ENCODE measurements around the gene TMEM223. TPM values are rescaled to one million over a fixed set of nuclear protein-coding genes. Genes with fewer than 3 reads are reported as not detected.
"Not testable (repeated sequence)": the region's sequence is repeated elsewhere in the genome, so short reads cannot be mapped to it uniquely, and the experiment has no call there.

The TMEM223 gene
- total and polyA plus RNA-seq, 8 donors: 15.7 to 26.4 (median 20.3) TPM

GRCh38 chr11:62777389-62777788 is 14.4 kb downstream of the TMEM223 start:
- intact Hi-C loops (cut with DNase I): no loop called here
- ATAC-seq (no peak), DNase-seq (no peak)
- Histone ChIP-seq H3K36me3 (peaks cover 0 to 64% of the 10 kb centered on the region in 2 donors), H3K4me3 (no peak overlapping the region), H3K27ac (no peak overlapping the region), H3K4me1 (peaks cover 0 to 21% of the 10 kb centered on the region in 2 donors), H3K27me3 (no peaks in the 10 kb centered on the region), H3K9me3 (no peaks in the 10 kb centered on the region)
- TF ChIP-seq, protein P1, sequence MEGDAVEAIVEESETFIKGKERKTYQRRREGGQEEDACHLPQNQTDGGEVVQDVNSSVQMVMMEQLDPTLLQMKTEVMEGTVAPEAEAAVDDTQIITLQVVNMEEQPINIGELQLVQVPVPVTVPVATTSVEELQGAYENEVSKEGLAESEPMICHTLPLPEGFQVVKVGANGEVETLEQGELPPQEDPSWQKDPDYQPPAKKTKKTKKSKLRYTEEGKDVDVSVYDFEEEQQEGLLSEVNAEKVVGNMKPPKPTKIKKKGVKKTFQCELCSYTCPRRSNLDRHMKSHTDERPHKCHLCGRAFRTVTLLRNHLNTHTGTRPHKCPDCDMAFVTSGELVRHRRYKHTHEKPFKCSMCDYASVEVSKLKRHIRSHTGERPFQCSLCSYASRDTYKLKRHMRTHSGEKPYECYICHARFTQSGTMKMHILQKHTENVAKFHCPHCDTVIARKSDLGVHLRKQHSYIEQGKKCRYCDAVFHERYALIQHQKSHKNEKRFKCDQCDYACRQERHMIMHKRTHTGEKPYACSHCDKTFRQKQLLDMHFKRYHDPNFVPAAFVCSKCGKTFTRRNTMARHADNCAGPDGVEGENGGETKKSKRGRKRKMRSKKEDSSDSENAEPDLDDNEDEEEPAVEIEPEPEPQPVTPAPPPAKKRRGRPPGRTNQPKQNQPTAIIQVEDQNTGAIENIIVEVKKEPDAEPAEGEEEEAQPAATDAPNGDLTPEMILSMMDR (IDR thresholded peaks at IDR 0.05): no peak

GRCh38 chr11:62775646-62776045 is 16.2 kb downstream of the TMEM223 start:
- Histone ChIP-seq H3K27ac (peak overlapping the region in 1 of 2 donors; percentile 73), H3K4me3 (no peak overlapping the region), H3K4me1 (peaks cover 8 to 33% of the 10 kb centered on the region in 2 donors), H3K36me3 (peaks cover 0 to 49% of the 10 kb centered on the region in 2 donors), H3K9me3 (no peaks in the 10 kb centered on the region), H3K27me3 (no peaks in the 10 kb centered on the region)
- DNase-seq (no peak), ATAC-seq (no peak)
- intact Hi-C loops (cut with DNase I): no loop called here
- TF ChIP-seq, protein P1 (IDR thresholded peaks at IDR 0.05): no peak

DNA sequence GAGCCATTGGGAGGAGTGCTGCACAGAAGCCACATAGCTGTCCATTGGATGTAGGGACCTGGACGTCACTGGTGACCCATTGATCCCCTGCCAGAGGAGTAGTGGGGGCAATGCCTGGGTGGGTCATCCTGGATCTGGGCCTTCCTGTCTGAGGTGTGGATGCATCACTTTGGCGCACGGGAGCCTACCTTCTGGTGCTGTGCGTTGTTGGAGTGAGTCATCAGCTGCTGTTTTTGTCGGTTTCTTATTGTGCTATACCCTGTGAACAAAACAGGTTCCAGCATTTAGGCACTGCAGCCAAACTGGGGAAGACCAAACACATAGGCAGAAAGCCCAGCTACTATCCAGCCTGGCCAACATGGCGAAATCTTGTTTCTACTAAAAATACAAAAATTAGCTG is 17.4 kb downstream of the TMEM223 start:
- no peak for ATAC-seq

GRCh38 chr11:62771144-62772021 is 20.4 kb downstream of the TMEM223 start, which contains the start of gene TAF6L:
Gene TAF6L, plus strand, starts transcription at chr11:62771396. Its CDS starts 4,388 bp downstream, at chr11:62775784.
- Histone ChIP-seq H3K27ac (peak within 1 kb of the TSS; percentile 91 to 94), H3K4me1 (peaks cover 16 to 42% of the 10 kb centered on the region in 2 donors), H3K9me3 (no peaks in the 10 kb centered on the region), H3K36me3 (peaks cover 0 to 32% of the 10 kb centered on the region in 2 donors), H3K4me3 (peak within 1 kb of the TSS; percentile 52 to 72), H3K27me3 (no peaks in the 10 kb centered on the region)
- TF ChIP-seq, protein P1 (IDR thresholded peaks at IDR 0.05): no peak
- intact Hi-C loops (cut with DNase I): no loop called here
- ATAC-seq (peak; percentile 97), DNase-seq (peak; percentile 95 to 98 (median 97))

More for the DNA sequence above, 17.4 kb downstream of the TMEM223 start:
- Histone ChIP-seq H3K4me3 (no peak overlapping the region), H3K27me3 (no peaks in the 10 kb centered on the region), H3K9me3 (no peaks in the 10 kb centered on the region), H3K4me1 (peaks cover 16 to 42% of the 10 kb centered on the region in 2 donors), H3K27ac (peak overlapping the region in 1 of 2 donors; percentile 73), H3K36me3 (peaks cover 0 to 39% of the 10 kb centered on the region in 2 donors)
- TF ChIP-seq, protein P1 (IDR thresholded peaks at IDR 0.05): no peak
- DNase-seq: no peak
- intact Hi-C loops (cut with DNase I): no loop called here

- DNase-seq: peak in 1 of 4 donors; percentile 44
- intact Hi-C loops (cut with DNase I): no loop called here
- H3K27ac ChIP-seq: peak overlapping the region; percentile 91 to 94
- peak; percentile 30 for ATAC-seq
- peaks cover 16 to 42% of the 10 kb centered on the region in 2 donors for H3K4me1 ChIP-seq
- H3K4me3 ChIP-seq: peak overlapping the region; percentile 52 to 72
- no peaks in the 10 kb centered on the region for H3K27me3 ChIP-seq
- H3K36me3 ChIP-seq: peaks cover 0 to 32% of the 10 kb centered on the region in 2 donors
- no peaks in the 10 kb centered on the region for H3K9me3 ChIP-seq
- TF ChIP-seq, protein P1 (IDR thresholded peaks at IDR 0.05): no peak
Measured at GRCh38 chr11:62770778-62771143, 21.0 kb downstream of the TMEM223 start.

DNA sequence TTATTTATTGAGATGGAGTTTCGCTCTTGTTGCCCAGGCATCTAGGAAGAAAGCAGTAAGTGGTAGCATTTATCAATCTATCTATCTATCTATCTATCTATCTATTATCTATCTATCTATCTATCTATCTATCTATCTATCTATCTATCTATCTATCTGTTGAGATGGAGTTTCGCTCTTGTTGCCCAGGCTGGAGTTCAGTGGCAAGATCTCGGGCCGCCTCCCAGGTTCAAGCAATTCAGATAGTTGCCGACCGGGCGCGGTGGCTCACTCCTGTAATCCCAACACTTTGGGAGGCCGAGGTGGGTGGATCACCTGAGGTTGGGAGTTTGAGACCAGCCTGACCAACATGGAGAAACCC is 31.0 kb downstream of the TMEM223 start:
- H3K27ac ChIP-seq: peak overlapping the region; percentile 75 to 96

More for the DNA sequence above, 31.0 kb downstream of the TMEM223 start:
- H3K27me3 ChIP-seq; ATAC-seq; intact Hi-C loops (cut with DNase I); H3K36me3 ChIP-seq; H3K9me3 ChIP-seq; DNase-seq: not testable (repeated sequence)
- peaks cover 10 to 19% of the 10 kb centered on the region in 2 donors for H3K4me1 ChIP-seq
- H3K4me3 ChIP-seq: peak overlapping the region; percentile 11 to 88
